ENCODE results near the gene WWOX. TPM values are rescaled to one million over a fixed set of nuclear protein-coding genes. Genes with fewer than 3 reads are reported as not detected.
"Not testable (repeated sequence)": the region's sequence is repeated elsewhere in the genome, so short reads cannot be mapped to it uniquely, and the experiment has no call there.

The WWOX gene
- polyA plus RNA-seq, 4 donors = 4.9 to 15.8 (median 7.0) TPM

DNA sequence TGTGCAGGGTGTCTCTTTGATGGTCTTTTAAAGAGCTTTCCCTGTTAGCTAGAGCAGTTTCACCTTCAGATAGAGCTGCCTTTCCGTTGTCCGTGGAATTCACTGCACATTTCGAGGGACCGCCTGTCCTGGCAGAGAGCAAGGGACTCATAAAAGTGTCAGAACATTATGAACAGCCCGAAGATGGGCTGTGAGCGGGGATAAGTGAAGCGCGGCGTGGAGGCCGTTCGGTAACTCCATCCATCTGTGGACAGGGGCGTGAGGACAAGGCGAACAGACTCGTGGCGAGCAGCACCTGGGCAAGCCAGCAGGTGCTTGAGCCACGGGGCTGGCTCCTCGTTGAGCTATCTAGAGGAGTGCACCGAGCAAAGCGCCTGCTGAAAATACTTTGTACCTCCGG, 1129.9 kb downstream of the WWOX start:
- no peaks in the 10 kb centered on the region for H3K9me3 ChIP-seq (ENCODE audit: control insufficient read depth in 2 of 2, insufficient read depth in 1 of 2, low read depth in 1 of 2, low read length in 1 of 2)
- DNase-seq = no peak
- no peaks in the 10 kb centered on the region for H3K36me3 ChIP-seq (ENCODE audit: control insufficient read depth in 3 of 3, insufficient read depth in 2 of 3, low read depth in 1 of 3, low read length in 3 of 3)
- FAIRE-seq = no peak
- H3K27ac ChIP-seq (ENCODE audit: low read depth in 1 of 3, low read length in 2 of 3) = no peak overlapping the region
- no peaks in the 10 kb centered on the region for H3K27me3 ChIP-seq (ENCODE audit: control insufficient read depth in 3 of 3, insufficient read depth in 3 of 3, low read length in 3 of 3)
- no peaks in the 10 kb centered on the region for H3K4me1 ChIP-seq (ENCODE audit: control insufficient read depth in 3 of 3, insufficient read depth in 2 of 3, low read depth in 1 of 3, low read length in 2 of 3)
- WGBS, 3 donors = 89 to 93% (median 92%) methylated on average over 20 of the region's 20 CpGs
- no peak overlapping the region for H3K4me3 ChIP-seq (ENCODE audit: low read depth in 1 of 3, low read length in 3 of 3)

DNA sequence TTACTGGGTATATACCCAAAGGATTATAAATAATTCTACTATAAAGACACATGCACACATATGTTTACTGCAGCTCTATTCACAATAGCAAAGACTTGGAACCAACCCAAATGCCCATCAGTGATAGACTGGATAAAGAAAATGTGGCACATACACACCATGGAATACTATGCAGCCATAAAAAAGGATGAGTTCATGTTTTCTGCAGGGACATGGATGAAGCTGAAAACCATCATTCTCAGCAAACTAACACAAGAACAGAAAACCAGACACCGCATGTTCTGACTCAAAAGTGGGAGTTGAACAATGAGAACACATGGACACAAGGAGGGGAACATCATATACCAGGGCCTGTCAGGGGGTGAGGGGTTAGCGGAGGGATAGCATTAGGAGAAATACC, 1146.2 kb downstream of the WWOX start:
- FAIRE-seq = not testable (repeated sequence)

DNA sequence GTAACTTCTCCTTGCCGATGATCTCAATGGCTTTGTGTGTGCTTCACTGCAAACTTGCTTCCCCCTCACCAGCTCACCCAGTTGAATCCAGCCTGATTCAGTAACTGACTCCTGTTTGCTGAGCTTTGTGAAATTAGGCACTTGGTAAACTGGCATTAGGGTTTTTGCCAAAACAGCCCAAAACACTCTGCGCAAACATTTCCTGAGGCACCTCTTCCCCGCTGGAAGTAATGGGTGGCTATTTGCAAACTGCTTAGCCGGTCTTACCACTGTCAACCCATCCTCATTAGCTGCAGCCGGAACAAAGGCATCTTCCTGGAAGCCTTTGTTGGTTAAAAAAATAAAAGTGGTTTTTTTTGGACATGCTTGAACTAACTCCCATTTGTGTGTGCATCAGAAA, 1147.9 kb downstream of the WWOX start:
- Histone ChIP-seq H3K27me3 (ENCODE audit: control insufficient read depth in 3 of 3, insufficient read depth in 3 of 3, low read length in 3 of 3) (no peaks in the 10 kb centered on the region), H3K4me1 (ENCODE audit: control insufficient read depth in 3 of 3, insufficient read depth in 2 of 3, low read depth in 1 of 3, low read length in 2 of 3) (peaks cover 0 to under 1% (median 0%) of the 10 kb centered on the region in 3 donors), H3K9me3 (ENCODE audit: control insufficient read depth in 2 of 2, insufficient read depth in 1 of 2, low read depth in 1 of 2, low read length in 1 of 2) (no peaks in the 10 kb centered on the region), H3K4me3 (ENCODE audit: low read depth in 1 of 3, low read length in 3 of 3) (no peak overlapping the region), H3K27ac (ENCODE audit: low read depth in 1 of 3, low read length in 2 of 3) (no peak overlapping the region), H3K36me3 (ENCODE audit: control insufficient read depth in 3 of 3, insufficient read depth in 2 of 3, low read depth in 1 of 3, low read length in 3 of 3) (no peaks in the 10 kb centered on the region)
- DNase-seq (no peak), FAIRE-seq (no peak)
- WGBS, 3 donors = 88 to 96% (median 91%) methylated on average over 5 of the region's 5 CpGs

More for the DNA sequence above, 1146.2 kb downstream of the WWOX start:
- H3K27ac ChIP-seq (ENCODE audit: low read depth in 1 of 3, low read length in 2 of 3); H3K9me3 ChIP-seq (ENCODE audit: control insufficient read depth in 2 of 2, insufficient read depth in 1 of 2, low read depth in 1 of 2, low read length in 1 of 2); DNase-seq; H3K4me3 ChIP-seq (ENCODE audit: low read depth in 1 of 3, low read length in 3 of 3); H3K36me3 ChIP-seq (ENCODE audit: control insufficient read depth in 3 of 3, insufficient read depth in 2 of 3, low read depth in 1 of 3, low read length in 3 of 3); H3K27me3 ChIP-seq (ENCODE audit: control insufficient read depth in 3 of 3, insufficient read depth in 3 of 3, low read length in 3 of 3); H3K4me1 ChIP-seq (ENCODE audit: control insufficient read depth in 3 of 3, insufficient read depth in 2 of 3, low read depth in 1 of 3, low read length in 2 of 3): not testable (repeated sequence)
- WGBS, 3 donors = 98 to 100% (median 100%) methylated on average over 2 of the region's 2 CpGs

DNA sequence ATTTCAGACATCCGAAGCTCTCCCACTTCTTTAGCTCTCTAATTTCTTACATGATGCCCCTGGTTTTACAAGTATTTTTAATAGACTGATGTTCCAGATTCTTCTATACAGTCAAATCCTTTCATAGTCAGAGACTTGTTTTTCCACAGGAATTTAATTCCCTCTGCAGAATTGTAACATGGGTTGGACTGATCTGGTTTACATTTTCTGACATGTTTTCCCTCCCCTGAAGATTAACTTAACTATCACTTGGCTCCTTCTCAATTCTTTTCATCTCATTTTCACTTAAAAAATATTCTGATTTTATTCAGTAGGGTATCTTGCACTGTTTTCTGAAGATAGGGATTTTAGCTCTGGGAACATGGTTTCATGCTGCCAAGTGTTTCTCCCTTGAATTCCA, 1148.9 kb downstream of the WWOX start:
- peaks cover 0 to 10% (median 3%) of the 10 kb centered on the region in 3 donors for H3K4me1 ChIP-seq (ENCODE audit: control insufficient read depth in 3 of 3, insufficient read depth in 2 of 3, low read depth in 1 of 3, low read length in 2 of 3)
- H3K27ac ChIP-seq (ENCODE audit: low read depth in 1 of 3, low read length in 2 of 3) = no peak overlapping the region
- no peak overlapping the region for H3K4me3 ChIP-seq (ENCODE audit: low read depth in 1 of 3, low read length in 3 of 3)
- FAIRE-seq = no peak
- H3K36me3 ChIP-seq (ENCODE audit: control insufficient read depth in 3 of 3, insufficient read depth in 2 of 3, low read depth in 1 of 3, low read length in 3 of 3) = no peaks in the 10 kb centered on the region
- 84 to 92% (median 88%) methylated on average over 1 of the region's 1 CpG for WGBS, 3 donors
- H3K9me3 ChIP-seq (ENCODE audit: control insufficient read depth in 2 of 2, insufficient read depth in 1 of 2, low read depth in 1 of 2, low read length in 1 of 2) = no peaks in the 10 kb centered on the region
- H3K27me3 ChIP-seq (ENCODE audit: control insufficient read depth in 3 of 3, insufficient read depth in 3 of 3, low read length in 3 of 3) = no peaks in the 10 kb centered on the region
- no peak for DNase-seq

DNA sequence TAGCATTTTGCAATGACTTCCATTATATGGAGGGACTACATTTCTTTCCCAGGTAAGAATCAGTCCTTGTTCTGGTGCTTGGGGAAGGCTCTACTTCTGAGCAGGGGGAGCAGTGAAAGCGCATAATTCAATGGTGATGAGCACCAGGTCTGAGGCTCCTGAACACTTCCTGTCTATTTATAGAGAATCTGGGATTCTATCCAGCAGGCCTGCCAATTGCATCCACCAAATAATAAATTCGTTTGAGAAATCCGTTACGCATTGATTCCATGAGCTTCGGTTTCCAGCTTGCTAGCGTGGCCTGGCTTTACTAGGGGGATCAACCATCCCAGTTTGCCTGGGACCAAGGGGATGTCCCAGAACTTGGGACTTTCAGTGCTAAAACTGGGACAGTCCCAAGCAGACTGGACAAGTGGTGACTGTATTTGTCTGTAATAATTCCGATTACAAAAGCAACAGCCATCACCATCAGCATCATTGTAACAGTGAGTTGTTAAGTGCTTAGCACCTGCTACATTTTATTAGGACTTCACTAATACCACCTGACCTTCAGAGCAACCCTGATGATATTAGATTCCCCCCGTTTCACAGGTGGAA, 1151.1 kb downstream of the WWOX start:
- Histone ChIP-seq H3K36me3 (ENCODE audit: control insufficient read depth in 3 of 3, insufficient read depth in 2 of 3, low read depth in 1 of 3, low read length in 3 of 3) (no peaks in the 10 kb centered on the region), H3K9me3 (ENCODE audit: control insufficient read depth in 2 of 2, insufficient read depth in 1 of 2, low read depth in 1 of 2, low read length in 1 of 2) (no peaks in the 10 kb centered on the region), H3K27ac (ENCODE audit: low read depth in 1 of 3, low read length in 2 of 3) (no peak overlapping the region), H3K4me1 (ENCODE audit: control insufficient read depth in 3 of 3, insufficient read depth in 2 of 3, low read depth in 1 of 3, low read length in 2 of 3) (peaks cover 0 to 15% (median 3%) of the 10 kb centered on the region in 3 donors), H3K4me3 (ENCODE audit: low read depth in 1 of 3, low read length in 3 of 3) (no peak overlapping the region), H3K27me3 (ENCODE audit: control insufficient read depth in 3 of 3, insufficient read depth in 3 of 3, low read length in 3 of 3) (no peaks in the 10 kb centered on the region)
- FAIRE-seq (no peak), DNase-seq (no peak)
- WGBS, 3 donors = 85 to 86% (median 85%) methylated on average over 8 of the region's 8 CpGs

DNA sequence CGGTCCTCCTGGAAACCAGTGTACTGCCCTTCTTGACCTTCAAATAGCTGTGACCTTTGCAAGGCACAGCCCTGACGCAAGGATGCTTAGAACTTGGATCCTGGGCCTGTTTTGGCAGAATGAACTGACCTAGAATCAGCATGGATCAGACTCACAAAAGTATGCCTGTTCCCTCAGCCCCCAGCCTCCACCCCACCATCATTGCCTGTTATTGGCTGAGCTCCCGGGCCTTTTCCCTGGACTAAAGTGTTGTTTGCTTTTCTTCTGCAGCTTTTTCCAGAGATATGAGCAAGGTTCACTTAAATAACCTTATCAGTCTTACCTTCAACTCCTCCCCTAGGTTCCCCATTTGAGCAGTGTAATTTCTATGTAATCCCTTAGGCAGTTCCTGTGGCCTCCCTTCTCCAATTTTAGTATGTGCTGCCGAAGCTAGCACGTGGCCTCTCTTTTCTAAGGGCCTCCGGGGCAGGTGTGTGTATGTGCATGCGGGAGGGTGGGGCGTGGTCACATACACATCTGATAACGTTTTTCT, 1153.7 kb downstream of the WWOX start:
- WGBS, 3 donors = 20 to 59% (median 27%) methylated on average over 9 of the region's 9 CpGs
- no peak for FAIRE-seq
- peak overlapping the region in 1 of 3 donors; percentile 50 for H3K27ac ChIP-seq (ENCODE audit: low read depth in 1 of 3, low read length in 2 of 3)

DNA sequence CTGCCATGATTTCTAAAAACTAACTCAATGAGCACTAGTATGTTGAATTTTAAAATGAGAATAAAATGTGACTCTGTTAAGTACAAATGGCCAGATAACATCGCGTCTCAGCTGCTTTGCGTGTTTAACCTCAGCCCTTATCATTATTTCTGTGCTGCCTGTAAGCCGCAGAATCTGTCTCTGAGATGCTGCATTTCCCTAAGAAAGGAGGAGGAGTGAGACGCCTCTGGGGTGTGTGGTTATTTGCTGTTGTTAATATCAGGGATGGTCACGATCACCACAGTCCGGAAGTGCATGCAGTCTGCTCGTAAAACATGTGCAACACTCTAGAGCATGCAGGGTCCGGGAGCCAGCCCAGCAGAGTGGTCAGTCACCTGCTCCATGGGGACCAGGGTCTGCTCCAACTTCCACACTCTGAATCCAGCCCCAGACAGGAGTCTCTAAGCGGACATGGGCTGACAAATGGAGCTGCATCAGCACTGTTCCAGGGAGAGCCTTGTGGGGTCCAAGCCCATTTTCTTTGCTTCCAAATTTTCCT, 1158.6 kb downstream of the WWOX start:
- no peak overlapping the region for H3K4me3 ChIP-seq (ENCODE audit: low read depth in 1 of 3, low read length in 3 of 3)
- 77 to 85% (median 84%) methylated on average over 10 of the region's 10 CpGs for WGBS, 3 donors
- no peak overlapping the region for H3K27ac ChIP-seq (ENCODE audit: low read depth in 1 of 3, low read length in 2 of 3)
- no peaks in the 10 kb centered on the region for H3K36me3 ChIP-seq (ENCODE audit: control insufficient read depth in 3 of 3, insufficient read depth in 2 of 3, low read depth in 1 of 3, low read length in 3 of 3)
- peaks cover 0 to 11% (median 1%) of the 10 kb centered on the region in 3 donors for H3K4me1 ChIP-seq (ENCODE audit: control insufficient read depth in 3 of 3, insufficient read depth in 2 of 3, low read depth in 1 of 3, low read length in 2 of 3)
- no peak for FAIRE-seq
- no peaks in the 10 kb centered on the region for H3K9me3 ChIP-seq (ENCODE audit: control insufficient read depth in 2 of 2, insufficient read depth in 1 of 2, low read depth in 1 of 2, low read length in 1 of 2)
- no peak for DNase-seq
- no peaks in the 10 kb centered on the region for H3K27me3 ChIP-seq (ENCODE audit: control insufficient read depth in 3 of 3, insufficient read depth in 3 of 3, low read length in 3 of 3)

More for the DNA sequence above, 1153.7 kb downstream of the WWOX start:
- Histone ChIP-seq H3K4me1 (ENCODE audit: control insufficient read depth in 3 of 3, insufficient read depth in 2 of 3, low read depth in 1 of 3, low read length in 2 of 3) (peaks cover 0 to 15% (median 3%) of the 10 kb centered on the region in 3 donors), H3K4me3 (ENCODE audit: low read depth in 1 of 3, low read length in 3 of 3) (no peak overlapping the region), H3K9me3 (ENCODE audit: control insufficient read depth in 2 of 2, insufficient read depth in 1 of 2, low read depth in 1 of 2, low read length in 1 of 2) (no peaks in the 10 kb centered on the region), H3K27me3 (ENCODE audit: control insufficient read depth in 3 of 3, insufficient read depth in 3 of 3, low read length in 3 of 3) (no peaks in the 10 kb centered on the region), H3K36me3 (ENCODE audit: control insufficient read depth in 3 of 3, insufficient read depth in 2 of 3, low read depth in 1 of 3, low read length in 3 of 3) (no peaks in the 10 kb centered on the region)
- peak; percentile 71 to 77 for DNase-seq

DNA sequence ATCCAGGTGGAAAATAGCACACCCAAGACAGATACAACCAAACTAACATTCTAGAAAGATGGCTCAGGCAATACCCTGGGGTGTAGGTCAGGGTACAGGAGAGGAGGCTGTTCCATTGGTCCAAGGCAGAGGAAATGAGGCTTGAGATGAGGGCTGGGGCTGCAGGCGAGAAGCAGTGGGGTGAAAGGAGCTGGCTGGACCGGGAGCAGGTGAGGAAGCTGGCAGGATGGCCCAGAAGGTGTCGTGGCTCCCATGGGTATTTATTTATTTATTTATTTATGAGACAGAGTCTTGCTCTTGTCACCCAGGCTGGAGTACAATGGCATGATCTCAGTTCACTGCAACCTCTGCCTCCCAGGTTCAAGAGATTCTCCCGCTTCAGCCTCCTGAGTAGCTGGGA, 1161.4 kb downstream of the WWOX start:
- not testable (repeated sequence) for FAIRE-seq; DNase-seq; H3K4me1 ChIP-seq (ENCODE audit: control insufficient read depth in 3 of 3, insufficient read depth in 2 of 3, low read depth in 1 of 3, low read length in 2 of 3); H3K27ac ChIP-seq (ENCODE audit: low read depth in 1 of 3, low read length in 2 of 3); H3K36me3 ChIP-seq (ENCODE audit: control insufficient read depth in 3 of 3, insufficient read depth in 2 of 3, low read depth in 1 of 3, low read length in 3 of 3); H3K27me3 ChIP-seq (ENCODE audit: control insufficient read depth in 3 of 3, insufficient read depth in 3 of 3, low read length in 3 of 3); H3K9me3 ChIP-seq (ENCODE audit: control insufficient read depth in 2 of 2, insufficient read depth in 1 of 2, low read depth in 1 of 2, low read length in 1 of 2); H3K4me3 ChIP-seq (ENCODE audit: low read depth in 1 of 3, low read length in 3 of 3)
- 92 to 98% (median 94%) methylated on average over 4 of the region's 4 CpGs for WGBS, 3 donors
